Activated CD8-positive, alpha-beta memory T cell treated with anti-CD3 and anti-CD28 coated beads, Interleukin-2, amount 50 U/mL, for 4 hours (primary cell): ENCODE measurements around the gene NR3C1.
A peak's percentile ranks its signal among the peaks of the same experiment; 100 is the strongest.
"Not testable (repeated sequence)": the region's sequence is repeated elsewhere in the genome, so short reads cannot be mapped to it uniquely, and the experiment has no call there.

Source experiments
- DNase-seq: peaks from one replicate; pipeline ENCODE4 v3.0.0-alpha.2; 2020

Gene NR3C1

GRCh38 chr5:143359869-143360268 lies 43.6 kb downstream of the NR3C1 start:
- DNase-seq, result no peak

GRCh38 chr5:143356855-143357583 lies 46.5 kb downstream of the NR3C1 start:
- DNase-seq, result no peak

- peak; percentile 54 for DNase-seq
Measured at GRCh38 chr5:143355710-143356109, 47.8 kb downstream of the NR3C1 start.

GRCh38 chr5:143354025-143354424 lies 49.5 kb downstream of the NR3C1 start:
- DNase-seq, result no peak

GRCh38 chr5:143352691-143353090 lies 50.8 kb downstream of the NR3C1 start:
- DNase-seq, result no peak

- no peak for DNase-seq
Measured at GRCh38 chr5:143350751-143351602, 52.5 kb downstream of the NR3C1 start.

GRCh38 chr5:143350341-143350740 lies 53.1 kb downstream of the NR3C1 start:
- no peak for DNase-seq

GRCh38 chr5:143349177-143349576 lies 54.3 kb downstream of the NR3C1 start:
- DNase-seq, result no peak

GRCh38 chr5:143347698-143348344 lies 55.7 kb downstream of the NR3C1 start:
- no peak for DNase-seq

- no peak for DNase-seq
Measured at GRCh38 chr5:143347046-143347445, 56.4 kb downstream of the NR3C1 start.

- no peak for DNase-seq
Measured at GRCh38 chr5:143345671-143346440, 57.6 kb downstream of the NR3C1 start.

- no peak for DNase-seq
Measured at GRCh38 chr5:143343042-143343441, 60.4 kb downstream of the NR3C1 start.

- no peak for DNase-seq
Measured at GRCh38 chr5:143342607-143343006, 60.9 kb downstream of the NR3C1 start.

- DNase-seq, result no peak
Measured at GRCh38 chr5:143341807-143342570, 61.5 kb downstream of the NR3C1 start.

GRCh38 chr5:143340891-143341685 lies 62.4 kb downstream of the NR3C1 start:
- no peak for DNase-seq

- no peak for DNase-seq
Measured at GRCh38 chr5:143338658-143339366, 64.7 kb downstream of the NR3C1 start.

GRCh38 chr5:143337946-143338345 lies 65.5 kb downstream of the NR3C1 start:
- no peak for DNase-seq

- no peak for DNase-seq
Measured at GRCh38 chr5:143336485-143336884, 67.0 kb downstream of the NR3C1 start.

- no peak for DNase-seq
Measured at GRCh38 chr5:143334903-143335302, 68.6 kb downstream of the NR3C1 start.

GRCh38 chr5:143334380-143334779 lies 69.1 kb downstream of the NR3C1 start:
- not testable (repeated sequence) for DNase-seq

GRCh38 chr5:143331956-143332355 lies 71.5 kb downstream of the NR3C1 start:
- DNase-seq, result no peak
